ENCODE results near the gene KCNT1.

KCNT1 gene

GRCh38 chr9:135758056-135758455 is 56.1 kb downstream of the KCNT1 start:
- Histone ChIP-seq H3K27me3 (ENCODE audit: control insufficient read depth, insufficient read depth, low read length) (no peaks in the 10 kb centered on the region), H3K9me3 (ENCODE audit: control insufficient read depth, low read length) (no peaks in the 10 kb centered on the region), H3K9ac (ENCODE audit: low read length) (no peak overlapping the region), H3K4me3 (ENCODE audit: low read length) (no peak overlapping the region), H3K36me3 (ENCODE audit: control insufficient read depth, insufficient read depth, low read length) (no peaks in the 10 kb centered on the region), H3K4me1 (ENCODE audit: control insufficient read depth, insufficient read depth, low read length) (no peaks in the 10 kb centered on the region)

- Histone ChIP-seq H3K36me3 (ENCODE audit: control insufficient read depth, insufficient read depth, low read length) (no peaks in the 10 kb centered on the region), H3K27me3 (ENCODE audit: control insufficient read depth, insufficient read depth, low read length) (no peaks in the 10 kb centered on the region), H3K4me1 (ENCODE audit: control insufficient read depth, insufficient read depth, low read length) (no peaks in the 10 kb centered on the region), H3K4me3 (ENCODE audit: low read length) (no peak overlapping the region), H3K9me3 (ENCODE audit: control insufficient read depth, low read length) (no peaks in the 10 kb centered on the region), H3K9ac (ENCODE audit: low read length) (no peak overlapping the region)
These were observed 56.9 kb downstream of the KCNT1 start for GRCh38 chr9:135758870-135759269.

DNA sequence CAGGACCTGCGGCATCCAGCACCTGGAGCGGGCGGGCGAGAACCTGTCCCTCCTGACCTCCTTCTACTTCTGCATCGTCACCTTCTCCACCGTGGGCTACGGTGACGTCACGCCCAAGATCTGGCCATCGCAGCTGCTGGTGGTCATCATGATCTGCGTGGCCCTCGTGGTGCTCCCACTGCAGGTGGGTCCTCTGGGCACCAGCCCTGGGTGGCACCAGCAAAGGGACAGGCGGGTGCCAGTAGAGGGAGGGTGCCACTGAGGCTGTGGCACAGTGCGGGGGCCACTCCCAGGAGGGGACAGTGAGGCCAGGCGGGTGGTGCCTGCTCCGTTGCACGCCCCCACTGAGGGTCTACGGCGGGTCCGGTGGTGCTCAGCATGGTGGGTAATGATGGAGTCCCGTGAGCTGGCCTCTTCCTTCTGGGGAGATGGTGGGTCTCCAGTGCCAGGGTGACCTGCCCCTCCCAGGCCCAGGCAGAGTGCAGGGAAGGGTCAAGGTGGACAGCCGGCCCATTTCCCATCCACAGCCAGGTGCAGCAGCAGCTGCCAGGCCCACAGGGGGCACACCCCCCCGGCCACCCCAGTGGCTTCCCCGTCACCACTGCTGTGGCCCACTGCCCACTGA is 57.8 kb downstream of the KCNT1 start:
- Histone ChIP-seq H3K27me3 (ENCODE audit: control insufficient read depth, insufficient read depth, low read length) (no peaks in the 10 kb centered on the region), H3K9me3 (ENCODE audit: control insufficient read depth, low read length) (no peaks in the 10 kb centered on the region), H3K9ac (ENCODE audit: low read length) (no peak overlapping the region), H3K36me3 (ENCODE audit: control insufficient read depth, insufficient read depth, low read length) (no peaks in the 10 kb centered on the region), H3K4me3 (ENCODE audit: low read length) (no peak overlapping the region), H3K4me1 (ENCODE audit: control insufficient read depth, insufficient read depth, low read length) (no peaks in the 10 kb centered on the region)

DNA sequence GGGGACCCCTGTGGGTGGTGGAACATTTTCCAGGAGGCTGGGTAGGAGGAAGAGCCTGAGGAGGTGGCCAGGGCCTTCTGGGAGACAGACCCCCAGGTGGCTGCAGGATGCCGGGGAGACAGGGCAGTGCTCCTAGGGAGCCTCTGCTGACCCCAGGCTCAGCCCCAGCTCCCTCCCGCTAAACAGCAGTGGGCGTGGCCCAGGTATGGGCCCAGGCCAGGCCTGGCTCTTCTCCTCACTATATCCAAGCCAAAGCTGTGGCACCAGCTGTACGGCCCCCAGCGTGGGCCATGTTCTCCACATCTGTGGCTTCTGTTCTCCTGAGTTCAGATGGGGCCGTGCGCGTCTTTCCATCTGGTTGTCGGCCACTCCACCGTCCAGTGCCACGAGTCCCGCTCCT is 58.5 kb downstream of the KCNT1 start:
- no peak overlapping the region for H3K9ac ChIP-seq (ENCODE audit: low read length)
- no peaks in the 10 kb centered on the region for H3K27me3 ChIP-seq (ENCODE audit: control insufficient read depth, insufficient read depth, low read length)
- no peaks in the 10 kb centered on the region for H3K4me1 ChIP-seq (ENCODE audit: control insufficient read depth, insufficient read depth, low read length)
- H3K36me3 ChIP-seq (ENCODE audit: control insufficient read depth, insufficient read depth, low read length): no peaks in the 10 kb centered on the region
- H3K4me3 ChIP-seq (ENCODE audit: low read length): no peak overlapping the region
- no peaks in the 10 kb centered on the region for H3K9me3 ChIP-seq (ENCODE audit: control insufficient read depth, low read length)

- no peaks in the 10 kb centered on the region for H3K27me3 ChIP-seq (ENCODE audit: control insufficient read depth, insufficient read depth, low read length)
These were observed 59.3 kb downstream of the KCNT1 start for GRCh38 chr9:135761150-135761844.

DNA sequence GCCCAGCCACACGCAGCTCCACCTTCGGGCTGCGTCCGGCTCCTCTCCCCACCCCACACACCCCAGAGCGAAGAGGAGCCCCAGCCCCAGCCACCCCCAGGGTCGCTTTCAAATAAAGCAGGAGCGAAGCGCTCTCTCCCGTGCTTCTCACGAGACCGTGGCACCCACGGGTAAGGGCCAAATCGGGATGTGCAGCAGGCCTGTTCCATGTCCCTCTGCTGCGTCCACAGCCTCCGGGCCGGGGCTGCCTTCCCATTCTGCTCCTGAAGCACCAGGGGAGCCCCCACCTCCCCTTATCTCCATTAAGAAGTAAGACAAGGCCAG is 59.8 kb downstream of the KCNT1 start:
- no peaks in the 10 kb centered on the region for H3K4me1 ChIP-seq (ENCODE audit: control insufficient read depth, insufficient read depth, low read length)
- no peaks in the 10 kb centered on the region for H3K27me3 ChIP-seq (ENCODE audit: control insufficient read depth, insufficient read depth, low read length)
- no peak overlapping the region for H3K4me3 ChIP-seq (ENCODE audit: low read length)
- no peaks in the 10 kb centered on the region for H3K9me3 ChIP-seq (ENCODE audit: control insufficient read depth, low read length)
- H3K9ac ChIP-seq (ENCODE audit: low read length): no peak overlapping the region
- no peaks in the 10 kb centered on the region for H3K36me3 ChIP-seq (ENCODE audit: control insufficient read depth, insufficient read depth, low read length)

More at GRCh38 chr9:135761150-135761844, 59.3 kb downstream of the KCNT1 start:
- Histone ChIP-seq H3K9ac (ENCODE audit: low read length) (no peak overlapping the region), H3K36me3 (ENCODE audit: control insufficient read depth, insufficient read depth, low read length) (no peaks in the 10 kb centered on the region), H3K4me3 (ENCODE audit: low read length) (no peak overlapping the region), H3K4me1 (ENCODE audit: control insufficient read depth, insufficient read depth, low read length) (no peaks in the 10 kb centered on the region), H3K9me3 (ENCODE audit: control insufficient read depth, low read length) (no peaks in the 10 kb centered on the region)

GRCh38 chr9:135762921-135763320 is 60.9 kb downstream of the KCNT1 start:
- H3K9me3 ChIP-seq (ENCODE audit: control insufficient read depth, low read length): no peaks in the 10 kb centered on the region
- H3K36me3 ChIP-seq (ENCODE audit: control insufficient read depth, insufficient read depth, low read length): no peaks in the 10 kb centered on the region
- H3K4me3 ChIP-seq (ENCODE audit: low read length): no peak overlapping the region
- no peaks in the 10 kb centered on the region for H3K4me1 ChIP-seq (ENCODE audit: control insufficient read depth, insufficient read depth, low read length)
- no peaks in the 10 kb centered on the region for H3K27me3 ChIP-seq (ENCODE audit: control insufficient read depth, insufficient read depth, low read length)
- no peak overlapping the region for H3K9ac ChIP-seq (ENCODE audit: low read length)

DNA sequence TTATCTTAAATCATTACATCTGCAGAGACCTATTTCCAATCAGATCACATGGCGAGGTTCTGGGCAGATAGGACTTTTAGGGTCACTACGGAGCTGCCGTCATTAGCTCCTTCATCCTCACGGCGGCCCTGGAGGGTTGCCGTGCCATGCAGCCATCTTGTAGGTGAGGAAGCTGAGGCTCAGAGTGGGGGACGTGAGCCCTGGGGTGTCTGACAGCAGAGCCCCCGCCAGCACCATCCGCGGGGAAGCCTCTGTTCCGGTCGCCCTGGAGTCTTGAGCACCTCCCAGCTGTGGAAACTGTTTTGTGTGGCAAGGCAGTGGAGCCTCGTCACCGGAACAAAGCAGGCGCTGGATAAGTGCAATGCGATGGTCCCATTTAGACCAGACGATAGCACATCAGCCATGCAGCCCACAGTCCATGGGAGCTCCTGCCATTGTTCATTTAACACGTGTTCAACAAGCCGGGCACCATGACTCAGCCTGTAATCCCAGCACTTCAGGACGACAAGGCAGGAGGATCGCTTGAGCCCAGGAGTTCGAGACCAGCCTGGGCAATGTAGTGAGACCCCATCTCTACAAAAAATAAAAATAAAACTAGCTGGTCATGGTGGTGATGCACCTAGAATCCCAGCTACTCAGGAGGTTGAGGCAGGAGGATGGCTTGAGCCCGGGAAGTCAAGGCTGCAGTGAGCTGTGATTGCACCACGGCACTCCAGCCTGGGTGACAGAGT is 61.9 kb downstream of the KCNT1 start:
- H3K36me3 ChIP-seq (ENCODE audit: control insufficient read depth, insufficient read depth, low read length): no peaks in the 10 kb centered on the region
- H3K9ac ChIP-seq (ENCODE audit: low read length): no peak overlapping the region
- H3K4me3 ChIP-seq (ENCODE audit: low read length): no peak overlapping the region
- H3K9me3 ChIP-seq (ENCODE audit: control insufficient read depth, low read length): no peaks in the 10 kb centered on the region
- no peaks in the 10 kb centered on the region for H3K27me3 ChIP-seq (ENCODE audit: control insufficient read depth, insufficient read depth, low read length)
- H3K4me1 ChIP-seq (ENCODE audit: control insufficient read depth, insufficient read depth, low read length): no peaks in the 10 kb centered on the region

- no peaks in the 10 kb centered on the region for H3K27me3 ChIP-seq (ENCODE audit: control insufficient read depth, insufficient read depth, low read length)
- H3K9ac ChIP-seq (ENCODE audit: low read length): no peak overlapping the region
- H3K36me3 ChIP-seq (ENCODE audit: control insufficient read depth, insufficient read depth, low read length): no peaks in the 10 kb centered on the region
- no peak overlapping the region for H3K4me3 ChIP-seq (ENCODE audit: low read length)
- H3K9me3 ChIP-seq (ENCODE audit: control insufficient read depth, low read length): no peaks in the 10 kb centered on the region
- H3K4me1 ChIP-seq (ENCODE audit: control insufficient read depth, insufficient read depth, low read length): no peaks in the 10 kb centered on the region
These were observed 62.7 kb downstream of the KCNT1 start for GRCh38 chr9:135764731-135765130.

DNA sequence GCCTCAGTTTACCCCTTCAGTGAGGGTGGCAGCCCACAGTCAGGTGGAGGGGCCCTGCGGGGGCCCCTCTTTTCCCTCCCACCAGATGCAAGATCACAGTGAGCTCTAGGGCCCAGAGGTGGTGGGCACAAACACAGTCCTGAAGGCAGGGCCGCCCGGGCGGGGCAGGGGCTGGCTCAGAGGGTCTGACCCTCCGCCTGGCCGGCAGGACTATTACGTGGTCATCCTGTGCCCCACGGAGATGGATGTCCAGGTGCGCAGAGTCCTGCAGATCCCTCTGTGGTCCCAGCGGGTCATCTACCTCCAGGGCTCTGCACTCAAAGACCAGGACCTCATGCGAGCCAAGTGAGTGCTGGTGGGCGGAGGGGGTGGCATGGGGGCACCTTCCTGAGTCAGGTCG is 63.4 kb downstream of the KCNT1 start:
- Histone ChIP-seq H3K36me3 (ENCODE audit: control insufficient read depth, insufficient read depth, low read length) (no peaks in the 10 kb centered on the region), H3K27me3 (ENCODE audit: control insufficient read depth, insufficient read depth, low read length) (no peaks in the 10 kb centered on the region), H3K9me3 (ENCODE audit: control insufficient read depth, low read length) (no peaks in the 10 kb centered on the region), H3K4me3 (ENCODE audit: low read length) (no peak overlapping the region), H3K9ac (ENCODE audit: low read length) (no peak overlapping the region), H3K4me1 (ENCODE audit: control insufficient read depth, insufficient read depth, low read length) (no peaks in the 10 kb centered on the region)

DNA sequence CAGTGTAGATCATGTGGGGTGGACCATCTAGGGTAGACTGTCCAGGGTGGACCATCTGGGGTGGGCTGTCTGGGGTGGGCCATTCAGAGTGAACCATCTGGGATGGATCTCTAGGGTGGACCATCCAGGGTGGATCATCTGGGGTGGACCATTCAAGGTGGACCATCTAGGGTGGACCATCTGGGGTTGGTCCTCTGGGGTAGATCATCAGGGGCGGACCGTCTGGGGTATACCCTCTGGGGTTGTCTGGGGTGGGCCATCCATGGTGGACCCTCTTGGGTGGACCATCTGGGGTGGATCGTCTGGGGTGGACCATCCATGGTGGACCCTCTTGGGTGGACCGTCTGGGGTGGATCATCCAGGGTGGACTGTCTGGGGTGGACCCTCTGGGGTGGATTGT is 64.3 kb downstream of the KCNT1 start:
- Histone ChIP-seq H3K9ac (ENCODE audit: low read length) (no peak overlapping the region), H3K4me1 (ENCODE audit: control insufficient read depth, insufficient read depth, low read length) (no peaks in the 10 kb centered on the region), H3K27me3 (ENCODE audit: control insufficient read depth, insufficient read depth, low read length) (no peaks in the 10 kb centered on the region), H3K9me3 (ENCODE audit: control insufficient read depth, low read length) (no peaks in the 10 kb centered on the region), H3K36me3 (ENCODE audit: control insufficient read depth, insufficient read depth, low read length) (no peaks in the 10 kb centered on the region), H3K4me3 (ENCODE audit: low read length) (no peak overlapping the region)

GRCh38 chr9:135766707-135767106 is 64.7 kb downstream of the KCNT1 start:
- Histone ChIP-seq H3K9me3 (ENCODE audit: control insufficient read depth, low read length) (no peaks in the 10 kb centered on the region), H3K4me1 (ENCODE audit: control insufficient read depth, insufficient read depth, low read length) (no peaks in the 10 kb centered on the region), H3K27me3 (ENCODE audit: control insufficient read depth, insufficient read depth, low read length) (no peaks in the 10 kb centered on the region), H3K36me3 (ENCODE audit: control insufficient read depth, insufficient read depth, low read length) (no peaks in the 10 kb centered on the region), H3K9ac (ENCODE audit: low read length) (no peak overlapping the region), H3K4me3 (ENCODE audit: low read length) (no peak overlapping the region)

Data from mucosa of stomach (tissue), 1 donor.